ENCODE measurements around the gene GRIA1. TPM values are rescaled to one million over a fixed set of nuclear protein-coding genes. Genes with fewer than 3 reads are reported as not detected.
A peak's percentile ranks its signal among the peaks of the same experiment; 100 is the strongest.

GRIA1 gene
- total RNA-seq, 6 experiments from 2014 or later = 0.10 to 0.57 (median 0.21) TPM

GRCh38 chr5:153782589-153783361 is 292.3 kb downstream of the GRIA1 start:
- peak; percentile 16; the same call in 1 of the 2 replicates for TF ChIP-seq CTCF (IDR thresholded peaks at IDR 0.05)
- Mint-ChIP-seq H3K4me1 (ENCODE audit: low read depth) (peaks cover 7% of the 10 kb centered on the region), H3K27me3 (ENCODE audit: insufficient read depth) (peaks cover 9% of the 10 kb centered on the region; the same call in 1 of the 2 replicates), H3K27ac (no peak overlapping the region), H3K4me3 (no peak overlapping the region), H3K36me3 (ENCODE audit: low read depth) (no peaks in the 10 kb centered on the region), H3K9me3 (no peaks in the 10 kb centered on the region)
- DNase-seq = peak; percentile 0

GRCh38 chr5:153783362-153783658 is 292.8 kb downstream of the GRIA1 start:
- Mint-ChIP-seq H3K4me1 (ENCODE audit: low read depth) (peaks cover 7% of the 10 kb centered on the region), H3K27ac (no peak overlapping the region)
- no peak for TF ChIP-seq CTCF (IDR thresholded peaks at IDR 0.05)

GRCh38 chr5:153784277-153784676 is 293.8 kb downstream of the GRIA1 start:
- H3K27ac Mint-ChIP-seq = no peak overlapping the region
- H3K4me3 Mint-ChIP-seq = no peak overlapping the region
- no peak for DNase-seq
- peaks cover 15% of the 10 kb centered on the region for H3K27me3 Mint-ChIP-seq (ENCODE audit: insufficient read depth)
- no peak for TF ChIP-seq CTCF (IDR thresholded peaks at IDR 0.05)
- H3K4me1 Mint-ChIP-seq (ENCODE audit: low read depth) = peaks cover 7% of the 10 kb centered on the region
- no peaks in the 10 kb centered on the region for H3K36me3 Mint-ChIP-seq (ENCODE audit: low read depth)
- H3K9me3 Mint-ChIP-seq = no peaks in the 10 kb centered on the region

More at GRCh38 chr5:153783362-153783658, 292.8 kb downstream of the GRIA1 start:
- Mint-ChIP-seq H3K36me3 (ENCODE audit: low read depth) (no peaks in the 10 kb centered on the region), H3K9me3 (no peaks in the 10 kb centered on the region), H3K4me3 (no peak overlapping the region), H3K27me3 (ENCODE audit: insufficient read depth) (peaks cover 13% of the 10 kb centered on the region)
- DNase-seq = no peak

- Mint-ChIP-seq H3K4me3 (no peak overlapping the region), H3K27me3 (ENCODE audit: insufficient read depth) (peaks cover 7% of the 10 kb centered on the region), H3K36me3 (ENCODE audit: low read depth) (no peaks in the 10 kb centered on the region), H3K4me1 (ENCODE audit: low read depth) (peaks cover 9% of the 10 kb centered on the region; the same call in 1 of the 2 replicates), H3K27ac (no peak overlapping the region), H3K9me3 (no peaks in the 10 kb centered on the region)
- no peak for DNase-seq
- no peak for TF ChIP-seq CTCF (IDR thresholded peaks at IDR 0.05)
Observed at GRCh38 chr5:153791339-153791738, 300.9 kb downstream of the GRIA1 start.

GRCh38 chr5:153792305-153792704 is 301.8 kb downstream of the GRIA1 start:
- Mint-ChIP-seq H3K36me3 (ENCODE audit: low read depth) (no peaks in the 10 kb centered on the region), H3K4me3 (no peak overlapping the region), H3K4me1 (ENCODE audit: low read depth) (peaks cover 9% of the 10 kb centered on the region; the same call in 1 of the 2 replicates), H3K9me3 (no peaks in the 10 kb centered on the region), H3K27ac (no peak overlapping the region), H3K27me3 (ENCODE audit: insufficient read depth) (peaks cover 7% of the 10 kb centered on the region)
- no peak for DNase-seq
- TF ChIP-seq CTCF (IDR thresholded peaks at IDR 0.05) = no peak
